Activated CD4-positive, alpha-beta T cell treated with anti-CD3 and anti-CD28 coated beads for 36 hours (primary cell): Measurements from ENCODE around the gene INSL3. TPM values are rescaled to one million over a fixed set of nuclear protein-coding genes. Genes with fewer than 3 reads are reported as not detected.
"Not testable (repeated sequence)": the region's sequence is repeated elsewhere in the genome, so short reads cannot be mapped to it uniquely, and the experiment has no call there.

Experiments used
- ATAC-seq: fragments of 200-7000 bp; cut with Tn5 transposase; one replicate; pipeline ENCODE4 v1.10.0; 2021; ENCODE audit warnings: mild to moderate bottlenecking, moderate library complexity
- CTCF ChIA-PET: fragments of 350-600 bp; sonication (Branson Sonifier 250); formaldehyde crosslinking; loops from one replicate; lab custom pipeline; 2021; ENCODE audit warnings: antibody characterized with exemption; lab: Charles Lee
- POLR2A ChIA-PET: fragments of 350-600 bp; sonication (Branson Sonifier 250); formaldehyde crosslinking; loops from one replicate; lab custom pipeline; 2021; ENCODE audit warnings: antibody characterized with exemption, inconsistent platforms; lab: Charles Lee
- DNase-seq: peaks from one replicate; pipeline ENCODE4 v3.0.0-alpha.2; 2020
- H3K27ac Mint-ChIP-seq: one replicate; pipeline ENCODE4 v1.8.0; 2021; ENCODE audit warnings: mixed read lengths
- H3K27me3 Mint-ChIP-seq: one replicate; pipeline ENCODE4 v1.8.0; 2021; ENCODE audit warnings: mixed read lengths
- H3K36me3 Mint-ChIP-seq: one replicate; pipeline ENCODE4 v1.8.0; 2021; ENCODE audit warnings: low read depth, mixed read lengths
- H3K4me1 Mint-ChIP-seq: one replicate; pipeline ENCODE4 v1.8.0; 2021; ENCODE audit warnings: mixed read lengths
- H3K4me3 Mint-ChIP-seq: one replicate; pipeline ENCODE4 v1.8.0; 2021; ENCODE audit warnings: mild to moderate bottlenecking, moderate library complexity, mixed read lengths
- H3K9me3 Mint-ChIP-seq: one replicate; pipeline ENCODE4 v1.8.0; 2021; ENCODE audit warnings: low read depth, mixed read lengths
- intact Hi-C, 2 experiments: fragments of 100-400 bp; cut with DNase I in 1 of 2; cut with micrococcal nuclease in 1 of 2; formaldehyde crosslinking; loops; one replicate each; pipeline versions ENCODE4 v1.14.2 to v1.15.1; 2022 to 2024; cut with DNase I, micrococcal nuclease
- total RNA-seq, 2 experiments: library from RNA; stranded (reverse); gene quantifications; one replicate each; pipeline ENCODE4 v1.2.3, GENCODE V29; 2021

Gene INSL3
- total RNA-seq, 2 experiments from 2014 or later: 6.9 to 9.7 TPM

DNA sequence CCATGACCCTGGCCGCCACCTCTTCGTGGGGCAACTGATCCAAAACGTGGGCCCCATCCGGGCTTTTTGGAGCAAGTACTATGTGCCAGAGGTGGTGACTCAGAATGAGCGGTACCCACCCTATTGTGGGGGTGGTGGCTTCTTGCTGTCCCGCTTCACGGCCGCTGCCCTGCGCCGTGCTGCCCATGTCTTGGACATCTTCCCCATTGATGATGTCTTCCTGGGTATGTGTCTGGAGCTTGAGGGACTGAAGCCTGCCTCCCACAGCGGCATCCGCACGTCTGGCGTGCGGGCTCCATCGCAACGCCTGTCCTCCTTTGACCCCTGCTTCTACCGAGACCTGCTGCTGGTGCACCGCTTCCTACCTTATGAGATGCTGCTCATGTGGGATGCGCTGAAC lies 9.6 kb downstream of the INSL3 start:
- intact Hi-C loops: no loop called here
- Mint-ChIP-seq H3K27ac (no peak overlapping the region), H3K36me3 (no peaks in the 10 kb centered on the region), H3K4me3 (no peak overlapping the region), H3K9me3 (no peaks in the 10 kb centered on the region), H3K27me3 (no peaks in the 10 kb centered on the region), H3K4me1 (peaks cover 14% of the 10 kb centered on the region)
- POLR2A ChIA-PET: no interaction called here
- ATAC-seq: no peak
- CTCF ChIA-PET: no interaction called here
- DNase-seq: no peak

DNA sequence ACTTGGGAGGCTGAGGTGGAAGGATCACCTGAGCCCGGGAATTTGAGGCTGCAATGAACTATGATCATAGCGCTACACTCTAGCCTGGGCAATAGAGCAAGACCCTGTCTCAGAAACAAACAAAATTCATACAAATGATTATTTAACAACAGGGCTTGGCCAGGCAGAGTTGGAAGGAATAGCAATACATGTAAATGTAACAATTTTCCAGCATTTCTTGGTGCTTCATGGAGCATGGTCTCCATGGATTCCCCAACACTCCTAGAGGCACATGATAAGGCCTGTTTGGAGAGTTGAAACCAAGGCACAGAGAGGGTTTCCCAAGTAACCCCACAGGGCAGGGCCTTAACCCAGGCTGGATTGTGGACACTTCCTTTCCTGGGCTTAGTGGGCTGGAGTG lies 10.2 kb downstream of the INSL3 start:
- no peak for ATAC-seq
- no peaks in the 10 kb centered on the region for H3K36me3 Mint-ChIP-seq
- H3K4me3 Mint-ChIP-seq: no peak overlapping the region
- POLR2A ChIA-PET: no interaction called here
- no peaks in the 10 kb centered on the region for H3K9me3 Mint-ChIP-seq
- DNase-seq: no peak
- peaks cover 14% of the 10 kb centered on the region for H3K4me1 Mint-ChIP-seq
- no peak overlapping the region for H3K27ac Mint-ChIP-seq
- no peaks in the 10 kb centered on the region for H3K27me3 Mint-ChIP-seq
- CTCF ChIA-PET: no interaction called here
- intact Hi-C loops: no loop called here

DNA sequence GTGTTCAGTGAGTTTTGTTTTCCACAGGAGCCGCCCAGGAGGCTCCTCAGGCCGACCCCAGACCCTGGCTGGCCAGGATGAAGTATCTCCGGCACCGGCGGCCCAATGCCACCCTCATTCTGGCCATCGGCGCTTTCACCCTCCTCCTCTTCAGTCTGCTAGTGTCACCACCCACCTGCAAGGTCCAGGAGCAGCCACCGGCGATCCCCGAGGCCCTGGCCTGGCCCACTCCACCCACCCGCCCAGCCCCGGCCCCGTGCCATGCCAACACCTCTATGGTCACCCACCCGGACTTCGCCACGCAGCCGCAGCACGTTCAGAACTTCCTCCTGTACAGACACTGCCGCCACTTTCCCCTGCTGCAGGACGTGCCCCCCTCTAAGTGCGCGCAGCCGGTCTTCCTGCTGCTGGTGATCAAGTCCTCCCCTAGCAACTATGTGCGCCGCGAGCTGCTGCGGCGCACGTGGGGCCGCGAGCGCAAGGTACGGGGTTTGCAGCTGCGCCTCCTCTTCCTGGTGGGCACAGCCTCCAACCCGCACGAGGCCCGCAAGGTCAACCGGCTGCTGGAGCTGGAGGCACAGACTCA lies 13.5 kb downstream of the INSL3 start:
- H3K9me3 Mint-ChIP-seq: no peaks in the 10 kb centered on the region
- intact Hi-C loops: loop anchor here in 1 of 2 experiments (5.0 kb wide), 1 partner anchor 34 kb away; no protein-coding TSS in a partner anchor
- POLR2A ChIA-PET: no interaction called here
- H3K27me3 Mint-ChIP-seq: no peaks in the 10 kb centered on the region
- H3K4me1 Mint-ChIP-seq: peaks cover 30% of the 10 kb centered on the region
- no peak for ATAC-seq
- DNase-seq: peak; percentile 46
- CTCF ChIA-PET: interaction anchor here (0.6 to 1.0 kb wide), 2 partner anchors 25 to 425 kb away, joined by 3 to 4 read pairs; no protein-coding TSS in a partner anchor
- no peak overlapping the region for H3K27ac Mint-ChIP-seq
- no peak overlapping the region for H3K4me3 Mint-ChIP-seq
- H3K36me3 Mint-ChIP-seq: no peaks in the 10 kb centered on the region

DNA sequence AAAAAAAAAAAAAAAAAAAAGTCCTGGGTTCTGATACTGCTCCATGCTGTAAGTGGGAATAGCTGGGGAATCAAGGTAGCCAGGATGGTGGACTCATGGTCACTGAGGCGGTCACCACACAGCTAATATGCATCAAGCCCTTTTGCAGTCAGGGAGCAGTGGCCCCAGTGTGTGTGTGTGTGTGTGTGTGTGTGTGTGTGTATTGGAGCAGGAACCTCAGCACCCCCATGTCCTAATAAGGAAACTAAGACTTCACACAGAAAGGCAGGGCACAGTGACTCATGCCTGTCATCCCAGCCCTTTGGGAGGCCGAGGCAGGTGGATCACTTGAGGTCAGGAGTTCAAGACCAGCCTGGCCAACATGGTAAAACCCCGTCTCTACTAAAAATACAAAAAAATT lies 14.4 kb downstream of the INSL3 start:
- Mint-ChIP-seq H3K27me3 (no peaks in the 10 kb centered on the region), H3K27ac (peak overlapping the region; percentile 25), H3K9me3 (no peaks in the 10 kb centered on the region), H3K4me3 (no peak overlapping the region), H3K4me1 (peaks cover 35% of the 10 kb centered on the region), H3K36me3 (no peaks in the 10 kb centered on the region)
- ChIA-PET CTCF (no interaction called here), POLR2A (interaction anchor here (0.7 kb wide), 1 partner anchor 12 kb away, joined by 8 read pairs; the partner anchor contains the start of gene B3GNT3)
- DNase-seq: peak; percentile 62
- ATAC-seq: peak; percentile 78
- intact Hi-C loops: loop anchor here in 1 of 2 experiments (5.0 kb wide), 1 partner anchor 35 kb away; no protein-coding TSS in a partner anchor

DNA sequence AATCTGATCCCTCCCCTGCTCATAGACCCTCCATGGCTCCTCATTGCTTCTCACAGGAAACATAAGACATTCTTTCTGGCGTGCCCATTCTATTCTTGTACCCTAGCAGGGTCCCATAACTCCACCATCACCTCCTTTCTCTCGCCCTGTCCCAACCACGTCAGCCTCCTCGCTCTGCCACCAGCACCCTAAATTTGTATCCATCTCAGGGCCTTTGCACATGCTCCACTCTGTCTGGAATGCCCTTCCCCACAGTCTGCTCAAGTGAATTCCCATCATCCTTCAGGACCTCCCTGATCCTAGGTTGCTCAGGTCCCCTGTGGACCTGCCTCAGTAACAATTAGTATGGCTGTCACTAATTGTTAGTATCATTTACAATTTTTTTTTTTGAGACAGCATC lies 15.9 kb downstream of the INSL3 start:
- CTCF ChIA-PET: interaction anchor here (0.6 to 1.5 kb wide), 3 partner anchors 9 to 113 kb away, joined by 3 to 5 read pairs (median 3); partner anchors contain the start of gene B3GNT3
- H3K36me3 Mint-ChIP-seq: no peaks in the 10 kb centered on the region
- intact Hi-C loops: loop anchor here in 1 of 2 experiments (5.0 kb wide), 1 partner anchor 37 kb away; no protein-coding TSS in a partner anchor
- DNase-seq: no peak
- H3K9me3 Mint-ChIP-seq: no peaks in the 10 kb centered on the region
- H3K27ac Mint-ChIP-seq: no peak overlapping the region
- peaks cover 35% of the 10 kb centered on the region for H3K4me1 Mint-ChIP-seq
- no peaks in the 10 kb centered on the region for H3K27me3 Mint-ChIP-seq
- POLR2A ChIA-PET: interaction anchor here (0.6 to 0.7 kb wide), 2 partner anchors 8 to 13 kb away, joined by 3 to 5 read pairs; no protein-coding TSS in a partner anchor
- H3K4me3 Mint-ChIP-seq: no peak overlapping the region
- no peak for ATAC-seq

DNA sequence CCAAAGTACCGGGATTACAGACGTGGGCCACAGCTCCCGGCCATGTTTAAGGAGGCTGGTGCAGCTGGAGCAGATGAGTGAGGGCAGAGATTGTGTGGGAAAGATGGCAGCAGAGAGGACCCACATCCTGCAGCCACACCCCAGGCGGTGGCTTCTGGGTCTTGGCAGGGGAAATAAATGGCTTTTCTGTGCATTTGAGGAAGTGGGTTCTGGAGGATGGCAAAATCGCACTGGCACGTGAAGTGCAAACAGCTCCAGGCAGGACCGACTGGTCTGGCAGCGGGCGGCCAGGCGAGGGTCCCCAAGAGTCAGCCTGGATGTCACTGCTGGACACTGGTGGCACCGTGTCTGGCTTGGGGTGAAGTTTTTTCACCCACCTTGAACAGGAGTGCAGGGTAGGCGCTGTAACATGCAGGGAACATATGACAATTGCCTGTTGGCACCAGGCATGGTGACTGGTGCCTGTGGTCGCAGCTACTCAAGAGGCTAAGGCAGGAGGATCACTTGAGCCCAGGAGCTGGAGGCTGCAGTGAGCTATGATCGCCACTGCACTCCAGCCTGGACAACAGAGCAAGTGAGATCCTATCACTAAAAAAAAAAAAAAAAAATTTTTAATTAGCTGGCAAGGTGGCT lies 17.9 kb downstream of the INSL3 start:
- peak; percentile 41 for DNase-seq
- H3K4me1 Mint-ChIP-seq: peaks cover 33% of the 10 kb centered on the region

DNA sequence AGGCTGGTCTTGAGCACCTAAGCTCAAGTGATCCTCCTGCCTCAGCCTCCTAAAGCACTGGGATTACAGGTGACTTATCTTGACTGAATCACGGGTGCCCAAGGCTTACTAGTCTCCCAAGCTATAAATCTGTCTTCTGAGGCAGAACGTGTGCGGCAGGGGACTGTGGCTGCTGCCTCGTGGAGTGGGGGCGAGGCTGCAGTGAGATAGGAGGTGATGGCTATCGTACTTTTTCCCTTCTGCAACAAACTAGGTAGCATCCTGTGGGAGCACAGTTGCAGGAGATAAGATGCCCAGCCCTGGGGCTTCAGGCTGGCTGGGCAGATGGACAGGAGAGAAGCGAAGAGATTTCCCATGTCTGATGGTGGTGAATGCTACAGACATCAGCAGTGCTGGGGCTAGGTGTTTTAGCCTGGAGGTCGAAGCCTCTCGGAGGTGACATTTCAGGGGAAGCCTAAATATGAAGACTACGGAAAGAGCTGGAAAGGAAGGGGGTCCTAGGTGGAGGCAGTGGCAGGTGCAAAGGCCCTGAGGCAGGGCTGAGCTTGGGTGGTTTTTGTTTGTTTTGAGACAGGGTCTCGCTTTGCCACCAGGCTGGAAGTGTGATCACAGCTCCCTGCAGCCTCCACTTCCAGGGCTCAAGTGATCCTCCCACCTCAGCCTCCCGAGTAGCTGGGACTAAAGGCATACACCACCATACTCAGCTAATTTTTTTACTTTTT lies 19.0 kb downstream of the INSL3 start:
- ATAC-seq: no peak
- H3K36me3 Mint-ChIP-seq: no peaks in the 10 kb centered on the region

More for the DNA sequence above, 17.9 kb downstream of the INSL3 start:
- peak; percentile 39 for ATAC-seq
- Mint-ChIP-seq H3K27me3 (no peaks in the 10 kb centered on the region), H3K9me3 (no peaks in the 10 kb centered on the region), H3K36me3 (no peaks in the 10 kb centered on the region), H3K4me3 (no peak overlapping the region), H3K27ac (peak overlapping the region; percentile 72)
- ChIA-PET POLR2A (interaction anchor here (1.0 kb wide), 1 partner anchor 56 kb away, joined by 5 read pairs; the partner anchor contains the start of gene RPL18A), CTCF (interaction anchor here (0.7 to 1.8 kb wide), 4 partner anchors 19 to 56 kb away, joined by 3 to 11 read pairs (median 4); partner anchors contain the start of gene RPL18A)
- intact Hi-C loops: no loop called here

DNA sequence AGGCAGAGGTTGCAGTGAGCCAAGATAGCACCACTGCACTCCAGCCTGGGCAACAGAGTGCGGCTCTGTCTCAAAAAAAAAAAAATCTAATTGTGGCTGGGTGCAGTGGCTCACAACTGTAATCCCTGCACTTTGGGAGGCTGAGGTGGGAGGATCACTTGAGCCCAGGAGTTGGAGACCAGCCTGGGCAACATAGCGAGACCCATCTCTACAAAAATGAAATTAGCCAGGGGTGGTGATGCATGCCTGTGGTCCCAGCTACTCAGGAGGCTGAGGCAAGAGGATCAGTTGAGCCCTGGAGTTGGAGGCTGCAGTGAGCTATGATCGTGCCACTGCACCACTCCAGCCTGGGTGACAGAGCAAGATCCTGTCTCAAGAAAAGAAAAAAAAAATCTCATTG lies 22.7 kb downstream of the INSL3 start:
- not testable (repeated sequence) for H3K4me3 Mint-ChIP-seq, H3K9me3 Mint-ChIP-seq, H3K27me3 Mint-ChIP-seq, H3K36me3 Mint-ChIP-seq, DNase-seq, ATAC-seq, H3K27ac Mint-ChIP-seq
- ChIA-PET POLR2A (interaction anchor here (0.7 kb wide), 1 partner anchor 21 kb away, joined by 7 read pairs; no protein-coding TSS in a partner anchor), CTCF (interaction anchor here (0.6 to 0.7 kb wide), 3 partner anchors 9 to 21 kb away, joined by 3 to 5 read pairs (median 4); no protein-coding TSS in a partner anchor)
- H3K4me1 Mint-ChIP-seq: peaks cover 48% of the 10 kb centered on the region
- intact Hi-C loops: loop anchor here (5.0 kb wide), 2 partner anchors 59 to 134 kb away; partner anchors contain the start of genes CCDC124 (in 1 of the 2) and RPL18A (in 1 of the 2)

More for the DNA sequence above, 19.0 kb downstream of the INSL3 start:
- intact Hi-C loops: no loop called here
- POLR2A ChIA-PET: interaction anchor here (0.5 to 0.7 kb wide), 4 partner anchors 9 to 399 kb away, joined by 3 to 9 read pairs (median 3); no protein-coding TSS in a partner anchor
- CTCF ChIA-PET: interaction anchor here (0.7 to 1.8 kb wide), 5 partner anchors 15 to 192 kb away, joined by 3 to 11 read pairs (median 4); partner anchors contain the start of gene RPL18A
- Mint-ChIP-seq H3K4me3 (no peak overlapping the region), H3K27me3 (no peaks in the 10 kb centered on the region), H3K27ac (peak overlapping the region; percentile 58), H3K4me1 (peaks cover 35% of the 10 kb centered on the region), H3K9me3 (no peaks in the 10 kb centered on the region)
- no peak for DNase-seq

DNA sequence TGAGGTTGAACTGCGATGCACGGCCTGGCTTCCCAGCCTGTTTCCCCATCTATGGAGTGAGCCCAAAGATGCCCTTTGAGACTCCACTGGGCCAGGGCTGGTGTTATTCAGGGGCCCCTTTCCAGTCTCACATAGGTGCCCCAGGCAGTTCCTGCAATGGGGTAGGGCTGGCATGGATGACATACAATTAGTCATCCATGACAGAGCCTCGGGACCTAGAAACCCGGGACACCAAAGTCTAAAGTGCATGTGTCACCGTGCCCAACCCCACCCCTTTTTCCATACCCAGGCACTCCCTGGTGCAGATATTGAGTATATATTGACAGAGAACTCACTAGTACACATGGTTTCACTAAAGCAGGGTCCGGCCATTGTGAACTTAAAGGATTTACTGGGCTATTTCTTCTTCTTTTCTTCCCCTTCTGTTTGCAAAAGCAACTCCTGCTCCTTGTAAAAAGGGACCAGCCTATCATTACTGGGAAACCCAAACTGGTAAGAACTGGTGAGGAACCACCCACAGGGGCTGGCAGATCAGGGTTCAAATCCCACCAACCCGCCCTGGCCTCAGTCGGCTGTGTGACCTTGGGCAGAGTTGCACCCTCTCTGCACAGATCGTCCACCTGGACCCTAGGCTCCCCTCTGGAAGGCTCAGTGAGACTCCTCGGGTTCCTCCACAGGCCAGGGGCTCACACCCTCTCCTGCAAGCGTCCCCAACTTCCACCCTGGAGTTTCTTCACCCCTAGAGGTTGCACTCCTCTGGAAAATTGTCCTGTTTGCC lies 23.7 kb downstream of the INSL3 start:
- intact Hi-C loops: loop anchor here (1.0 to 5.0 kb wide), 3 partner anchors 51 to 135 kb away; partner anchors contain the start of genes CCDC124 (in 1 of the 2) and RPL18A (in 1 of the 2)
- ChIA-PET POLR2A (interaction anchor here (0.5 kb wide), 1 partner anchor 8 kb away, joined by 3 read pairs; no protein-coding TSS in a partner anchor), CTCF (interaction anchor here (0.6 to 1.2 kb wide), 4 partner anchors 15 to 356 kb away, joined by 3 to 7 read pairs (median 4); partner anchors contain the start of genes CCDC124 and JAK3)
- no peak overlapping the region for H3K4me3 Mint-ChIP-seq
- H3K4me1 Mint-ChIP-seq: peaks cover 45% of the 10 kb centered on the region
- H3K27me3 Mint-ChIP-seq: no peaks in the 10 kb centered on the region
- ATAC-seq: peak; percentile 95
- H3K36me3 Mint-ChIP-seq: no peaks in the 10 kb centered on the region
- H3K27ac Mint-ChIP-seq: peak overlapping the region; percentile 63
- peak; percentile 89 for DNase-seq
- H3K9me3 Mint-ChIP-seq: no peaks in the 10 kb centered on the region
